HG03139 (cell line): ENCODE results near the gene KAT8.

Source experiments
- ATAC-seq: cut with Tn5 transposase; IDR thresholded peaks from one replicate; pipeline ENCODE4 v1.9.1; 2021; ENCODE audit not compliant: unreplicated experiment

The KAT8 gene

GRCh38 chr16:31106509-31107464 is 10.7 kb upstream of the KAT8 start:
- ATAC-seq = no peak

DNA sequence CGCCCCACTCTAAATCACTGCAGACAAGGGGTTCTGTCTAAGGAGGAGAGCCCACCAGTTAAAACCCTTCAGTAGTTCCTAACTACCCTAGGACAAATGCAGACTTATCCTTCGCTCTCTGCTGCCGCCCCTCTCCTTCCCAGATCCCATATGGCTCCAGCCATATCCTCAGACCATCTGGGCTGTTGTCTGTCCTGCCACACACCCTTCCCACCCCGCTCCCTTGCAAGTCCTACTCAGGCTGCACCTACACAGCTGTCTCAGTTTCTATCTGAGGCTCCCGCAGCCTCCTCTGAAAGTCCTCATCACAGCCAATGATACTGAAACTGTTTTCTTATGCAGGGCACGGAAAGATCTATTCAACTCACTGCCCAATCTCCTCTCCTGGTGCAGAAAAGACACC is 10.0 kb upstream of the KAT8 start:
- no peak for ATAC-seq

DNA sequence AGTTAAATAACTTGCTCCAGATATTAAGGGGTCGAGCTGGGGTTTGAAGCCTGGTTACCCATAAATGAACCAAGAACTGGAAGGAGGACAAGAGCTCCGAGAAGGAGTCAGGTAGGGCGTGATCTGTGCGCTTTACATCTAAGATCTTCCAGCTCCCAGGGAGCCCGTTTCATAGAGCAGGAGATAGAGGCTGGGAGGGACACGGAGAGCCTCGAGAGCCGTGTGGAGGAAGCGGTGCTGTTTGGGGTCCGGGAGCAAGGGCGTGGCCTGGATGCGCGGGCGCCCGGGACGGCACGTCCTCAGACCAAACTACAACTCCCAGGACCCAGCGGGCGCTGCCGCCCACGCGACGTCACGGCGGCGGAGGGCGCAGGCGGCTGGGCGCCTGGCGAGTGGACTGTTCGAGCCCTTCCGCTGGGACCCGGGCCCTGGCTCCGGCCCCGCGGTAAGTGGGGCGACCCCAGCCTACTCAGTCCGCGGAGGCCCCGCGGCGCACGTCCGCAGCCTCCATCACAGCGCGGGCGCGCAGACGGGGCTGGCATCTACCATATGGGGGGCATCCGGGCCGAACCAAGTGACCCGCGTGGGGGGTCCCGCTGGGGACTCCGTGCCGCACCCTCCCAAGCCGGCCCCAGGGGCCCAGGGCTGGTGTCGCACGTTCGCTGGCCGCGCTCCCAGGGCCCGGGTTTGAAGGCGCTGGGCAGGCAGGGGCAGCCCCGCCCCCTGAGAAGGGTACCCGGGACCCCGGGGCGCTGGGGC is 9.2 kb upstream of the KAT8 start, which contains the start of gene BCKDK:
BCKDK (plus strand) TSS at position 352 of the 759 bp plus-strand sequence. CDS start 838 bp downstream, outside the sequence.
- peak; percentile 70 for ATAC-seq

DNA sequence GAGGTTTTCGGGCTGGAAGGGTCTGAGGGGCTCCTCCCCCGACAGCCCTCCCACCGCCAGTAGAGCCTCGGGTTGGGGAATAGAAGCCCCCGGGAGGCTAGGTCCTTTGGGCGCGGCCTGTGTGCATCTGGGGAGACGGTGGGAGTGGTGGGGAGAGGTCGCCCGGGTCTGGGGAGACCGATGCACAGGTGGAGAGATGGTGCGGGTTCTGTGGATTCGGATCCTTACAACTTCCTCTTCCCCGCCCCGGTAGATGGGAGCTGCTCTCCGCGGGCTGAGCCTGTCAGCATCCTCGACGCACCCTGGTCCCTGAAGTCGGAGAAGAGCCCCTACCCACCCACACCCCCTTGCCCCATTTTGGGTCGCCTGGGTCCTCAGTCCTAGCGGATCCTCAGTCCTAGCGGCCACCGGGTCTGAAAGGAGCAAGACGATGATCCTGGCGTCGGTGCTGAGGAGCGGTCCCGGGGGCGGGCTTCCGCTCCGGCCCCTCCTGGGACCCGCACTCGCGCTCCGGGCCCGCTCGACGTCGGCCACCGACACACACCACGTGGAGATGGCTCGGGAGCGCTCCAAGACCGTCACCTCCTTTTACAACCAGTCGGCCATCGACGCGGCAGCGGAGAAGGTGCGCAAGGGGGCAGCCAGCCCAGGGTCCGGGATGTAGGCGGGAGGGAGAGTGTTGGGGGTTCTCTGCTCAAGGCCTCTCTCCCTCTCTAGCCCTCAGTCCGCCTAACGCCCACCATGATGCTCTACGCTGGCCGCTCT is 8.5 kb upstream of the KAT8 start:
- ATAC-seq = no peak

GRCh38 chr16:31109622-31110021 is 7.8 kb upstream of the KAT8 start:
- no peak for ATAC-seq

DNA sequence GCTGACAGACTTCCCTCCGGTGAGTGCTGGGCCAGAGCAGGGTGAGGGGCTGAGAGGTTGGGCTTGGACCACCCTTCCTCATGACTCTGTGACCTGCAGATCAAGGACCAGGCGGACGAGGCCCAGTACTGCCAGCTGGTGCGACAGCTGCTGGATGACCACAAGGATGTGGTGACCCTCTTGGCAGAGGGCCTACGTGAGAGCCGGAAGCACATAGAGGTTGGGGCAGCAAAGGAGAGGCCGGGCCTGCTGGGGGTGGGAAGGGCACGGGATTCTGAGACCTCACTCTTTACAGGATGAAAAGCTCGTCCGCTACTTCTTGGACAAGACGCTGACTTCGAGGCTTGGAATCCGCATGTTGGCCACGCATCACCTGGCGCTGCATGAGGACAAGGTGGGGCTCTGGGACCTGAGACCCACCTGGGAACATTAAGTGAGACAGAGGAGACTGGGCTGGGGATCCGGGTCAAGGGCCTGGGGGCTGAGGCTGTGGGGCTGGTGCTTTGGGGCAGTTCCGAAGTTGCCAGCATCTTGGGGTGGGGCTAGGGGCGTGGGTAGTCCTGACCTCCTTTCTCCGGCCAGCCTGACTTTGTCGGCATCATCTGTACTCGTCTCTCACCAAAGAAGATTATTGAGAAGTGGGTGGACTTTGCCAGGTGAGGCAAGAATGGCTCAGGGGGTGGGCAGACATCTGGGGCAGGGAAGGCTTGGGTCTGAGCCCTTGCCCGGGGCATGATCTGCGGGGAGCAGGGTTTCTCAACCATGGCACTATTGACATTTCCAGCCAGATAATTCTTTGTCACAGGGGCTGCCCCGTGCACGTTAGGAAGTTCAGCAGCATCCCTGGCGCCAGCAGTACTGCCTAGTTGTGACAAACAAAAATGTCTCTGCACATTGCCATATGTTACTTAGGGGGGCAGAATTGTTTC is 7.1 kb upstream of the KAT8 start:
- no peak for ATAC-seq

- no peak for ATAC-seq
Observed at GRCh38 chr16:31111881-31112466, 5.5 kb upstream of the KAT8 start.

DNA sequence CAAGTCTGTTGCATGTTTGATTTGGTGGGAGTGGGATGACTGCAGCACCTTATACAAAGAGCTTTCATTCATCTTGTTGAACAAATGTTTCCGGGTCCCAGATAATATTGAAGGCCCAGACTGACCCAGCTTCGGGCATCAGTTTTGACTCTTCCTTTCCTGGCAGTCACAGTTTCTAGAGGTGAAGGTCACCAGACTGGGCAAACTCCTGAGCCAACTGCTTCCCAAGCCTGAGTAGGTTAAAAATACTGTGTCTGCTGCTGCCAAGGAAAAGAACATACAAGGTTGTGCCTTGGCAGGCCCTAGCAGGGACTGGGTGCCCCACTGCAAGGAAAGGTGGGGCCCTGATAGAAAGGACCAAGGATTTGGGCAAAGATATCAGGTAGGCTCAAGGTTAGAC is 4.8 kb upstream of the KAT8 start:
- no peak for ATAC-seq

- no peak for ATAC-seq
Observed at GRCh38 chr16:31113121-31114120, 4.0 kb upstream of the KAT8 start.

DNA sequence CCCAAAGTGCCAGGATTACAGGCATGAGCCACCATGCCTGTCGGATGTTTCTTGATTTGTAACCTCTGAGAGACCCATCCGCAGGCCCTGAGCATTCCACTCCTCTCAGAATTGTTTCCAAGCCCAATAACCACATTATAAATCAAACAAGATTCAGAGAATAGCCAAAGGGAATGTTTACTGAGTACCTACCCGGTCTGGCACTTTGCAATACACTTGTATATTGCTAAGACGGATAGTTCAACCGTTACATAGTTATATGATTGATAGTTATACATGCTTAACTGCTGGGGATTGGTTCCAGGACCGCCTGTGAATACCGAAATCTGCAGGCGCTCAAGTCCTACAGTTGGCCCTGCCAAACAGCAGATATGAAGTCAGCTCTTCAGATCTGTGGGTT is 3.0 kb upstream of the KAT8 start:
- ATAC-seq = no peak

DNA sequence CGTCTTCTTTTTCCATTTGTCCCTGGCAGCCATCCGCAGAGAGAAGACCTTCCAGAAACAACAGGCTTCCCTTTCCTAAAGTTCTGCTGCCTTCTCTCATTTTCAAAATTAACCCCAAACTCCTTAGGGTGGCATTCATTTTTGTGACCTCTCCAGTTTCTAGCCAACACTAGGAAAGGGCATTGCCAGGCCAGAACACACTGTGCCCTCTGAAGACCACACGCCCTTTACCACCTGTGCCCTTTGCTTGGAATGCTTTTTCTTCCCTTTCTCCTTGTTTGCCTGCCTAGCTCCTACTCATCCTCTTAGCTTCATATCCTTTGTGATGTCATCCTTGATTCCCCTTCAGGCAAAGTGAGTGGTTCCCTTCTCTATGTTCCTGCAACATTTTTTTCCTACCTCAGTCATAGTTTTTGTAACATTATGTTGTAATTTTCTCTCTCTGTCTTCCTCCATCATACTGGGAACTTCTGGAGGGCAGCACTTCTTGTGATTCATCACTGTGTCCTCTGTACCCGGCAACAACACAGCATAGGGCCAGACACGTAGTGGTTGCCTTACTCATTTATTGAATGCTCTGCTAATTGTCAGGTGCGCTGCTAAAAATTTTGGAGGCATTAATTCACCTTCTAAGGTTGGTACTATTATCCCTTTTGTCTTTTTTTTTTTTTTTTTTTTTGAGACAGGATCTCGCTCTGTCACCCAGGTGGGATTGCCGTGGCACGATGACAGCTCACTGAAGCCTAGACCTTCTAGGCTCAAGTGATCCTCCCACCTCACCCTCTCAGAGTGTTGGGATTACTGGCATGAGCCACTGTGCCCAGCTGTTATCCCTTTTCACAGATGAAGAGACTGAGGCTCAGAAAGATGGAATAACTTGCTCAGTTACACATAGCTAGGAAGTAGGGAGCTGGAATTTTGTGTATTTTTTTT is 1.0 kb downstream of the KAT8 start:
- no peak for ATAC-seq

DNA sequence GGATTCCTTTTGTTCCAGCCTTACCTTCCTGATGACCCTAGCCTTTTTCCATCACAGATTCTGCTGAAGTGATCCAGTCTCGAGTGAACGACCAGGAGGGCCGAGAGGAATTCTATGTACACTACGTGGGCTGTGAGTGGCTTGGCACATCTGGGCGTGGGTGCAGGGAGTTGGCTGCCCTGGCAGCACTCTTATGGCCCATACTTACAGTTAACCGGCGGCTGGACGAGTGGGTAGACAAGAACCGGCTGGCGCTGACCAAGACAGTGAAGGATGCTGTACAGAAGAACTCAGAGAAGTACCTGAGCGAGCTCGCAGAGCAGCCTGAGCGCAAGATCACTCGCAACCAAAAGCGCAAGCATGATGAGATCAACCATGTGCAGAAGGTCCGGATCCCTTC is 2.7 kb downstream of the KAT8 start:
- ATAC-seq = no peak

DNA sequence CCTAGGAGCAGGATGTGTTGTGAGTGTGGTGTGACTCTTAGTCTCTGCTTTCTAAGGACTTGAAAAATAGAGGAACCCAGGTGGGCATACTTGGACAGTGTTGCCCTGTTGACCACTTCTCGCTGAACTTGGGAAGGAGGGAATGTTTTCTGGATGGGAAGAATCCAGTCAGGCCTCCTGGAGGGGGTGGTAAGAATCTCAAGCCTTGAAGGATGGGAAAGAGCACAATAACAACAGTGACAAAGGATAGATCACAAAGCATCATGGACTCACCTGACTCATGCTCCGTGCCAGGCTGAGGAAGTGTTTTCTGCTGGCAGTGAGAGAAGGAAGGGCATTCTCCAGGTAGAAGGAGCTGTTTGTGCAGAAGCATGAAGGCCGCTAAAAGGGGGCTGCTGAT is 8.4 kb downstream of the KAT8 start:
- no peak for ATAC-seq

DNA sequence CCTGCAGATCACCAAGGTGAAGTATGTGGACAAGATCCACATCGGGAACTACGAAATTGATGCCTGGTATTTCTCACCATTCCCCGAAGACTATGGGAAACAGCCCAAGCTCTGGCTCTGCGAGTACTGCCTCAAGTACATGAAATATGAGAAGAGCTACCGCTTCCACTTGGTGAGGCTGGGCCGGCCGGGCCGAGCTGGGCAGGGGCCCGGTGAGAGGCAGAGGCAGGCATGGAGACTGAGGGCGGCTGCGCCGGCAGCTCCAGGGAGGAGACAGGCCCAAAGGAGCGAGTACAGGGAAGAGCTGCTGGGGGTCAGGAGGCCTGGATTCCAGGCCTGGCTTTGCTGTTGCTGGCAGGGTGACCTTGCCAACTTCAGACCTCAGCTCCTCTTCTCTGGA is 9.7 kb downstream of the KAT8 start:
- ATAC-seq = no peak

DNA sequence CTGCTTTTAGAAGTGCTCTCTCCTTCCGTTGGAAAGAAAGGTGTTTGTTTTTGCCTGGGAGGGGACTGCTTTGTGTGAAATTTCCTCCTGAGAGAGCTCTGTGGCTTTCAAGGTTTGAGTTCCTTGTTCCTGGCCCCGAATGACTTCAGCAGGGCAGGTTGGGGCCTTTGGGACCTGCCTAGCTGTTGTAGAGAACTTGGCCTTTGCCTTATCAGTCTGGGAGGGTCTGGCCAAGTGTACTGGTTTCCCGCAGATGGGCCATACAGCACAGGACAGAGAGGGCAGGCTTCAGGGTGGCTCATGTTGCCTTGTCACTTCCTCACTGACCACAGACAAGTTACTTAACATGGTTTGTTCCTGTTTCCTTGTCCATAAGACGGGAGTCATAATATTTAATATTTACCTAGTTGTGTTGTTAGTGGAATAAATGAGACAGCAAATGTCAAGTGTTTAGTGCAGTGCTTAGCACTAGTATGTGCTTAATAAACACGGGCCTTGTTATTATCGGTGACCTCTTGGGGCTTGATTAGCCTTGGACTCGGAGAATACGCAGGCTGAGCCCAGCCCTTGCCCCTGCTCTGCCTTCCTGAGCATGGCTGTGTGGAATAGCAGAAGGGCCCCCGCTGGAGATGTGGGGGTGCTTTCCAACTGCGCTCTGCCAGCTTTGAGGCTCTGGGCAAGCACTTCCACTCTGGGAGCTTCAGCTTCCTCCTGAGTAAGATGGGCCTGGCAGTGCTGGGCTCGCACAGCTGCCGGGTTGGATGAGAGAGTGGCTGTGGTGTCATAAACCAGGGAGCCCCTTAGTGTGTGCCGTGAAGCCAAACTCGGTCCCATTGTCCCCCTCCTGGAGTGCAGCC is 11.5 kb downstream of the KAT8 start:
- ATAC-seq = no peak

DNA sequence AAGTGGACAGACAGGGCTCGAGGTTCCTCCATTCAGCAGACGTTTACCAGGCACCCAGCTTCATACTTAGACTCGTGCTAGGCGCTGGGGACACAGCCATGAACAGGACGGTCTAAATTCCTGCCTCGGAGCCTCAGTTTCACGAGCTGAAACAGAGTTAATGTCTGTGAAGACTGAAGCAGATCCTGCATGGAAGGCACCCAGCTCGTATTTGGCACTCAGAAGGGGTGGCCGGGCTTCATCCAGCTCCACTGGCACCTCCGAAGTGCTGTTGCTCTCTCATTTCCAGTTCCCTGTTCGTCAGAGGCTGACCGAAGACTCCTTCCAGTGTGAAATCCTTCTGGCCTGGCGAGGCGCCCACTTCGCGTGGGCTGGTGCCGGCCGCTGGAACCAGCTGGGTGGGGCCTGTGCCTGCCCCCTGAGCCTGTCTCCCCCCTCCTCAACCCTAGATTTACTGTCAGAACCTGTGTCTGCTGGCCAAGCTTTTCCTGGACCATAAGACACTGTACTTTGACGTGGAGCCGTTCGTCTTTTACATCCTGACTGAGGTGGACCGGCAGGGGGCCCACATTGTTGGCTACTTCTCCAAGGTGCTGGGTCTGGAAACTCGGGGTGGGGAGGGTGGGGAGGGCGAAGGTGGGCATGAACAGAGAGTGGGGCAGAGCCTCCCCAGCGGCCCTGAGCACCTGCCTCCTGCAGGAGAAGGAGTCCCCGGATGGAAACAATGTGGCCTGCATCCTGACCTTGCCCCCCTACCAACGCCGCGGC is 12.3 kb downstream of the KAT8 start:
- no peak for ATAC-seq
